Measurements from ENCODE around the gene IGSF21. TPM values are rescaled to one million over a fixed set of nuclear protein-coding genes. Genes with fewer than 3 reads are reported as not detected.
A peak's percentile ranks its signal among the peaks of the same experiment; 100 is the strongest.

The IGSF21 gene
- total RNA-seq (2013) = not detected
- polyA plus RNA-seq (not detected), polyA minus RNA-seq (not detected in 2 replicates), total RNA-seq (0 to 0.64 (median 0) reads per million in 11 experiments)

GRCh38 chr1:18107369-18108298, at the start of gene IGSF21:
TSS of gene IGSF21 (plus strand) at chr1:18107798. CDS start at chr1:18108129, 331 bp downstream.
- Mint-ChIP-seq H3K4me3 (peak within 1 kb of the TSS in 1 of 2 donors; percentile 85), H3K4me1 (peaks cover 10% of the 10 kb centered on the region), H3K36me3 (no peaks in the 10 kb centered on the region), H3K9me3 (peaks cover 4 to 17% (median 10%) of the 10 kb centered on the region in 7 donors), H3K27ac (no peak within 1 kb of the TSS), H3K27me3 (ENCODE audit: low read depth in 3 of 3) (peaks cover 65 to 73% (median 71%) of the 10 kb centered on the region in 3 donors)
- H3K4me1 ChIP-seq (ENCODE audit: control insufficient read depth in 1 of 2, insufficient read depth in 2 of 2, low read length in 2 of 2) = peaks cover 0 to 6% of the 10 kb centered on the region in 2 donors
- 3% methylated on average over 94 of the region's 108 CpGs for WGBS (ENCODE audit: insufficient coverage)
- peaks cover 47 to 70% of the 10 kb centered on the region in 2 donors for H3K27me3 ChIP-seq (ENCODE audit: control insufficient read depth in 2 of 2, insufficient read depth in 2 of 2, low read length in 2 of 2)
- peaks cover 0 to 10% of the 10 kb centered on the region in 2 donors for H3K9me3 ChIP-seq (replicated peaks in 1 of 2; ENCODE audit: control insufficient read depth in 1 of 2, insufficient read depth in 1 of 2, low read length in 2 of 2)
- no peaks in the 10 kb centered on the region for H3K79me2 ChIP-seq (ENCODE audit: insufficient read depth, low read length)
- no peak within 1 kb of the TSS for H3K4me2 ChIP-seq (replicated peaks; ENCODE audit: extremely low read depth, low read length, poor library complexity, severe bottlenecking)
- H4K20me1 ChIP-seq (ENCODE audit: insufficient read depth, low read length) = no peaks in the 10 kb centered on the region
- DNase-seq = no peak
- TF ChIP-seq CTCF (IDR thresholded peaks at IDR 0.05) = no peak
- no peak within 1 kb of the TSS for H3K4me3 ChIP-seq (replicated peaks in 1 of 3; ENCODE audit: low read depth in 2 of 3, low read length in 3 of 3)
- no peaks in the 10 kb centered on the region for H3K36me3 ChIP-seq (replicated peaks in 1 of 2; ENCODE audit: control insufficient read depth in 1 of 2, insufficient read depth in 2 of 2, low read length in 2 of 2)
- no peak within 1 kb of the TSS for H2AFZ ChIP-seq (ENCODE audit: insufficient read depth, low read depth, low read length, poor library complexity, severe bottlenecking)
- intact Hi-C loops (cut with micrococcal nuclease) = no loop called here
- no peak within 1 kb of the TSS for H3K27ac ChIP-seq (ENCODE audit: low read depth in 1 of 2, low read length in 2 of 2)
- H3K9ac ChIP-seq (ENCODE audit: insufficient read depth, low read length, poor library complexity, severe bottlenecking) = no peak within 1 kb of the TSS

- no peak overlapping the region for H3K9ac ChIP-seq (ENCODE audit: insufficient read depth, low read length, poor library complexity, severe bottlenecking)
- TF ChIP-seq CTCF (IDR thresholded peaks at IDR 0.05) = no peak
- intact Hi-C loops (cut with micrococcal nuclease) = loop anchor here in 1 of 2 donors (10.0 kb wide), 1 partner anchor 56 kb away; no protein-coding TSS in a partner anchor
- Mint-ChIP-seq H3K36me3 (no peaks in the 10 kb centered on the region), H3K9me3 (peaks cover 5 to 16% (median 8%) of the 10 kb centered on the region in 7 donors), H3K27ac (no peak overlapping the region), H3K27me3 (ENCODE audit: low read depth in 3 of 3) (peaks cover 0 to 2% (median 1%) of the 10 kb centered on the region in 3 donors), H3K4me3 (no peak overlapping the region), H3K4me1 (no peaks in the 10 kb centered on the region)
- H3K27me3 ChIP-seq (ENCODE audit: control insufficient read depth in 2 of 2, insufficient read depth in 2 of 2, low read length in 2 of 2) = no peaks in the 10 kb centered on the region
- DNase-seq = no peak
- H3K27ac ChIP-seq (ENCODE audit: low read depth in 1 of 2, low read length in 2 of 2) = no peak overlapping the region
- H3K4me2 ChIP-seq (replicated peaks; ENCODE audit: extremely low read depth, low read length, poor library complexity, severe bottlenecking) = no peak overlapping the region
- no peaks in the 10 kb centered on the region for H3K36me3 ChIP-seq (replicated peaks in 1 of 2; ENCODE audit: control insufficient read depth in 1 of 2, insufficient read depth in 2 of 2, low read length in 2 of 2)
- no peaks in the 10 kb centered on the region for H3K4me1 ChIP-seq (ENCODE audit: control insufficient read depth in 1 of 2, insufficient read depth in 2 of 2, low read length in 2 of 2)
- WGBS (ENCODE audit: insufficient coverage) = 66% methylated on average over 9 of the region's 16 CpGs
- H3K79me2 ChIP-seq (ENCODE audit: insufficient read depth, low read length) = no peaks in the 10 kb centered on the region
- H3K9me3 ChIP-seq (replicated peaks in 1 of 2; ENCODE audit: control insufficient read depth in 1 of 2, insufficient read depth in 1 of 2, low read length in 2 of 2) = peaks cover 8 to 16% of the 10 kb centered on the region in 2 donors
- H3K4me3 ChIP-seq (replicated peaks in 1 of 3; ENCODE audit: low read depth in 2 of 3, low read length in 3 of 3) = no peak overlapping the region
- no peaks in the 10 kb centered on the region for H4K20me1 ChIP-seq (ENCODE audit: insufficient read depth, low read length)
- H2AFZ ChIP-seq (ENCODE audit: insufficient read depth, low read depth, low read length, poor library complexity, severe bottlenecking) = no peak overlapping the region
Measured at GRCh38 chr1:18058206-18058921, 49.2 kb upstream of the IGSF21 start.
